Measurements from ENCODE around the gene ABHD11. TPM values are rescaled to one million over a fixed set of nuclear protein-coding genes. Genes with fewer than 3 reads are reported as not detected.
A peak's percentile ranks its signal among the peaks of the same experiment; 100 is the strongest.

Gene ABHD11
- total RNA-seq, 1 donor from 2014 or later = 18.2 TPM

GRCh38 chr7:73766556-73767229, 28.1 kb upstream of the ABHD11 start:
- intact Hi-C loops (cut with micrococcal nuclease) = no loop called here

GRCh38 chr7:73762659-73762999, 24.0 kb upstream of the ABHD11 start:
- no peaks in the 10 kb centered on the region for H3K9me3 Mint-ChIP-seq
- no peak for DNase-seq (ENCODE audit: low spot score)
- H3K27me3 Mint-ChIP-seq (ENCODE audit: low read depth) = peaks cover 3% of the 10 kb centered on the region
- H3K4me3 Mint-ChIP-seq (ENCODE audit: low read depth) = no peak overlapping the region
- intact Hi-C loops (cut with micrococcal nuclease) = no loop called here
- no peaks in the 10 kb centered on the region for H3K36me3 Mint-ChIP-seq (ENCODE audit: low read depth)
- no peaks in the 10 kb centered on the region for H3K4me1 Mint-ChIP-seq (ENCODE audit: low read depth)
- no peak overlapping the region for H3K27ac Mint-ChIP-seq

More at GRCh38 chr7:73766556-73767229, 28.1 kb upstream of the ABHD11 start:
- Mint-ChIP-seq H3K36me3 (ENCODE audit: low read depth) (no peaks in the 10 kb centered on the region), H3K4me1 (ENCODE audit: low read depth) (no peaks in the 10 kb centered on the region), H3K27me3 (ENCODE audit: low read depth) (peaks cover 22% of the 10 kb centered on the region), H3K4me3 (ENCODE audit: low read depth) (no peak overlapping the region), H3K27ac (no peak overlapping the region), H3K9me3 (no peaks in the 10 kb centered on the region)
- DNase-seq (ENCODE audit: low spot score) = no peak

GRCh38 chr7:73761854-73762658, 23.5 kb upstream of the ABHD11 start:
- no peaks in the 10 kb centered on the region for H3K36me3 Mint-ChIP-seq (ENCODE audit: low read depth)
- H3K27ac Mint-ChIP-seq = no peak overlapping the region
- no peak overlapping the region for H3K4me3 Mint-ChIP-seq (ENCODE audit: low read depth)
- no peak for DNase-seq (ENCODE audit: low spot score)
- no peaks in the 10 kb centered on the region for H3K4me1 Mint-ChIP-seq (ENCODE audit: low read depth)
- no peaks in the 10 kb centered on the region for H3K27me3 Mint-ChIP-seq (ENCODE audit: low read depth)
- H3K9me3 Mint-ChIP-seq = no peaks in the 10 kb centered on the region
- intact Hi-C loops (cut with micrococcal nuclease) = no loop called here

GRCh38 chr7:73758581-73759138, 20.1 kb upstream of the ABHD11 start:
- intact Hi-C loops (cut with micrococcal nuclease) = no loop called here
- no peak overlapping the region for H3K4me3 Mint-ChIP-seq (ENCODE audit: low read depth)
- no peaks in the 10 kb centered on the region for H3K27me3 Mint-ChIP-seq (ENCODE audit: low read depth)
- DNase-seq (ENCODE audit: low spot score) = no peak
- no peaks in the 10 kb centered on the region for H3K4me1 Mint-ChIP-seq (ENCODE audit: low read depth)
- H3K36me3 Mint-ChIP-seq (ENCODE audit: low read depth) = no peaks in the 10 kb centered on the region
- no peaks in the 10 kb centered on the region for H3K9me3 Mint-ChIP-seq
- H3K27ac Mint-ChIP-seq = no peak overlapping the region

- Mint-ChIP-seq H3K9me3 (no peaks in the 10 kb centered on the region), H3K4me1 (ENCODE audit: low read depth) (no peaks in the 10 kb centered on the region), H3K27ac (no peak overlapping the region), H3K36me3 (ENCODE audit: low read depth) (no peaks in the 10 kb centered on the region), H3K27me3 (ENCODE audit: low read depth) (peaks cover 3% of the 10 kb centered on the region), H3K4me3 (ENCODE audit: low read depth) (no peak overlapping the region)
- intact Hi-C loops (cut with micrococcal nuclease) = no loop called here
- DNase-seq (ENCODE audit: low spot score) = no peak
Observed at GRCh38 chr7:73749931-73750776, 11.6 kb upstream of the ABHD11 start.

- H3K4me1 Mint-ChIP-seq (ENCODE audit: low read depth) = no peaks in the 10 kb centered on the region
- no peak overlapping the region for H3K4me3 Mint-ChIP-seq (ENCODE audit: low read depth)
- no peaks in the 10 kb centered on the region for H3K36me3 Mint-ChIP-seq (ENCODE audit: low read depth)
- H3K27ac Mint-ChIP-seq = no peak overlapping the region
- no peak for DNase-seq (ENCODE audit: low spot score)
- peaks cover 6% of the 10 kb centered on the region for H3K27me3 Mint-ChIP-seq (ENCODE audit: low read depth)
- H3K9me3 Mint-ChIP-seq = no peaks in the 10 kb centered on the region
- intact Hi-C loops (cut with micrococcal nuclease) = no loop called here
Observed at GRCh38 chr7:73746378-73746777, 7.8 kb upstream of the ABHD11 start.

GRCh38 chr7:73742753-73743641, 4.4 kb upstream of the ABHD11 start:
- H3K27me3 Mint-ChIP-seq (ENCODE audit: low read depth) = peaks cover 3% of the 10 kb centered on the region
- no peak overlapping the region for H3K27ac Mint-ChIP-seq
- peaks cover 2% of the 10 kb centered on the region for H3K4me1 Mint-ChIP-seq (ENCODE audit: low read depth)
- no peak for DNase-seq (ENCODE audit: low spot score)
- intact Hi-C loops (cut with micrococcal nuclease) = no loop called here
- no peaks in the 10 kb centered on the region for H3K9me3 Mint-ChIP-seq
- no peak overlapping the region for H3K4me3 Mint-ChIP-seq (ENCODE audit: low read depth)
- H3K36me3 Mint-ChIP-seq (ENCODE audit: low read depth) = no peaks in the 10 kb centered on the region

- DNase-seq (ENCODE audit: low spot score) = no peak
- no peak overlapping the region for H3K27ac Mint-ChIP-seq
- no peaks in the 10 kb centered on the region for H3K9me3 Mint-ChIP-seq
- H3K4me1 Mint-ChIP-seq (ENCODE audit: low read depth) = peaks cover 5% of the 10 kb centered on the region
- intact Hi-C loops (cut with micrococcal nuclease) = no loop called here
- H3K36me3 Mint-ChIP-seq (ENCODE audit: low read depth) = no peaks in the 10 kb centered on the region
- H3K4me3 Mint-ChIP-seq (ENCODE audit: low read depth) = no peak overlapping the region
- H3K27me3 Mint-ChIP-seq (ENCODE audit: low read depth) = peaks cover 3% of the 10 kb centered on the region
Observed at GRCh38 chr7:73742338-73742752, 3.7 kb upstream of the ABHD11 start.

GRCh38 chr7:73741600-73741999, 3.0 kb upstream of the ABHD11 start:
- no peaks in the 10 kb centered on the region for H3K9me3 Mint-ChIP-seq
- no peak overlapping the region for H3K27ac Mint-ChIP-seq
- H3K36me3 Mint-ChIP-seq (ENCODE audit: low read depth) = peaks cover 2% of the 10 kb centered on the region
- DNase-seq (ENCODE audit: low spot score) = no peak
- no peak overlapping the region for H3K4me3 Mint-ChIP-seq (ENCODE audit: low read depth)
- intact Hi-C loops (cut with micrococcal nuclease) = no loop called here
- peaks cover 3% of the 10 kb centered on the region for H3K27me3 Mint-ChIP-seq (ENCODE audit: low read depth)
- peaks cover 5% of the 10 kb centered on the region for H3K4me1 Mint-ChIP-seq (ENCODE audit: low read depth)

GRCh38 chr7:73740771-73741170, 2.2 kb upstream of the ABHD11 start:
- DNase-seq (ENCODE audit: low spot score) = no peak
- intact Hi-C loops (cut with micrococcal nuclease) = no loop called here
- Mint-ChIP-seq H3K36me3 (ENCODE audit: low read depth) (peaks cover 6% of the 10 kb centered on the region), H3K4me1 (ENCODE audit: low read depth) (peaks cover 5% of the 10 kb centered on the region), H3K27ac (no peak overlapping the region), H3K27me3 (ENCODE audit: low read depth) (peaks cover 3% of the 10 kb centered on the region), H3K4me3 (ENCODE audit: low read depth) (peak overlapping the region; percentile 33), H3K9me3 (no peaks in the 10 kb centered on the region)

- DNase-seq (ENCODE audit: low spot score) = no peak
- Mint-ChIP-seq H3K9me3 (no peaks in the 10 kb centered on the region), H3K4me1 (ENCODE audit: low read depth) (peaks cover 5% of the 10 kb centered on the region), H3K27ac (no peak overlapping the region), H3K4me3 (ENCODE audit: low read depth) (peak overlapping the region; percentile 33), H3K27me3 (ENCODE audit: low read depth) (peaks cover 3% of the 10 kb centered on the region), H3K36me3 (ENCODE audit: low read depth) (peaks cover 6% of the 10 kb centered on the region)
- intact Hi-C loops (cut with micrococcal nuclease) = no loop called here
Observed at GRCh38 chr7:73740212-73740611, 1.6 kb upstream of the ABHD11 start.

GRCh38 chr7:73739387-73739767, 775 bp upstream of the ABHD11 start:
- intact Hi-C loops (cut with micrococcal nuclease) = loop anchor here (2.0 kb wide), 1 partner anchor 343 kb away; the partner anchor contains the start of gene LIMK1
- DNase-seq (ENCODE audit: low spot score) = no peak
- H3K27me3 Mint-ChIP-seq (ENCODE audit: low read depth) = peaks cover 3% of the 10 kb centered on the region
- peaks cover 10% of the 10 kb centered on the region for H3K4me1 Mint-ChIP-seq (ENCODE audit: low read depth)
- H3K4me3 Mint-ChIP-seq (ENCODE audit: low read depth) = peak overlapping the region; percentile 93
- no peaks in the 10 kb centered on the region for H3K9me3 Mint-ChIP-seq
- H3K27ac Mint-ChIP-seq = peak overlapping the region; percentile 71
- peaks cover 6% of the 10 kb centered on the region for H3K36me3 Mint-ChIP-seq (ENCODE audit: low read depth)

Data from activated T-helper 2 cell treated with anti-CD3 and anti-CD28 coated beads, Interferon-gamma antibody, Interleukin-2, Interleukin-4, amounts not matched to agents 10 μg/mL and 5 μg/mL and 100 μg/mL, durations not matched to agents 14 hours and 24 hours and 36 hours (primary cell).